HL-60 (cell line): Measurements from ENCODE around the gene DMBT1.

Experiments
- DNase-seq, 2 experiments: peaks; one replicate each; pipeline ENCODE4 v3.0.0-alpha.2; 2010 to 2020; ENCODE audit warnings: low read depth in 1 of 2, low spot score in 1 of 2
- H3K27ac ChIP-seq: fragments of 250-450 bp; sonication (Bioruptor Pico); replicated peaks from 2 replicates; pipeline ENCODE4 v1.5.1; 2020; ENCODE audit warnings: mild to moderate bottlenecking, moderate library complexity
- H3K27me3 ChIP-seq: fragments of 250-450 bp; sonication (Bioruptor Pico); 2 replicates; pipeline ENCODE4 v1.5.1; 2021; ENCODE audit warnings: mild to moderate bottlenecking, moderate library complexity; ENCODE audit not compliant: insufficient read depth, poor library complexity, severe bottlenecking
- H3K4me3 ChIP-seq: replicated peaks from 2 replicates; pipeline ENCODE4 v1.5.1; 2011; ENCODE audit warnings: mild to moderate bottlenecking, control low read depth, low read length; ENCODE audit not compliant: insufficient read depth
- CTCF ChIP-seq: IDR thresholded peaks from one replicate; pipeline ENCODE4 v1.5.1; 2011; ENCODE audit warnings: low read length, control low read depth, inconsistent platforms; ENCODE audit not compliant: insufficient read depth
- GABPA ChIP-seq: IDR thresholded peaks from 2 replicates; pipeline ENCODE4 v1.6.1; 2012; ENCODE audit warnings: low read depth
- POLR2AphosphoS5 ChIP-seq: IDR thresholded peaks from 2 replicates; pipeline ENCODE4 v1.6.1; 2012; ENCODE audit warnings: low read depth
- SPI1 ChIP-seq: IDR thresholded peaks from 2 replicates; pipeline ENCODE4 v1.6.1; 2012; ENCODE audit warnings: low read depth, mild to moderate bottlenecking, borderline replicate concordance
- TF ChIP-seq, protein P1 (sequence below): IDR thresholded peaks from 2 replicates; pipeline ENCODE4 v1.6.1; 2012; ENCODE audit warnings: low read depth; ENCODE audit not compliant: insufficient replicate concordance

The DMBT1 gene

GRCh38 chr10:122570920-122571319, 10.4 kb downstream of the DMBT1 start:
- H3K27me3 ChIP-seq: no peaks in the 10 kb centered on the region
- TF ChIP-seq, protein P1, sequence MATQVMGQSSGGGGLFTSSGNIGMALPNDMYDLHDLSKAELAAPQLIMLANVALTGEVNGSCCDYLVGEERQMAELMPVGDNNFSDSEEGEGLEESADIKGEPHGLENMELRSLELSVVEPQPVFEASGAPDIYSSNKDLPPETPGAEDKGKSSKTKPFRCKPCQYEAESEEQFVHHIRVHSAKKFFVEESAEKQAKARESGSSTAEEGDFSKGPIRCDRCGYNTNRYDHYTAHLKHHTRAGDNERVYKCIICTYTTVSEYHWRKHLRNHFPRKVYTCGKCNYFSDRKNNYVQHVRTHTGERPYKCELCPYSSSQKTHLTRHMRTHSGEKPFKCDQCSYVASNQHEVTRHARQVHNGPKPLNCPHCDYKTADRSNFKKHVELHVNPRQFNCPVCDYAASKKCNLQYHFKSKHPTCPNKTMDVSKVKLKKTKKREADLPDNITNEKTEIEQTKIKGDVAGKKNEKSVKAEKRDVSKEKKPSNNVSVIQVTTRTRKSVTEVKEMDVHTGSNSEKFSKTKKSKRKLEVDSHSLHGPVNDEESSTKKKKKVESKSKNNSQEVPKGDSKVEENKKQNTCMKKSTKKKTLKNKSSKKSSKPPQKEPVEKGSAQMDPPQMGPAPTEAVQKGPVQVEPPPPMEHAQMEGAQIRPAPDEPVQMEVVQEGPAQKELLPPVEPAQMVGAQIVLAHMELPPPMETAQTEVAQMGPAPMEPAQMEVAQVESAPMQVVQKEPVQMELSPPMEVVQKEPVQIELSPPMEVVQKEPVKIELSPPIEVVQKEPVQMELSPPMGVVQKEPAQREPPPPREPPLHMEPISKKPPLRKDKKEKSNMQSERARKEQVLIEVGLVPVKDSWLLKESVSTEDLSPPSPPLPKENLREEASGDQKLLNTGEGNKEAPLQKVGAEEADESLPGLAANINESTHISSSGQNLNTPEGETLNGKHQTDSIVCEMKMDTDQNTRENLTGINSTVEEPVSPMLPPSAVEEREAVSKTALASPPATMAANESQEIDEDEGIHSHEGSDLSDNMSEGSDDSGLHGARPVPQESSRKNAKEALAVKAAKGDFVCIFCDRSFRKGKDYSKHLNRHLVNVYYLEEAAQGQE: no peak
- no peak for TF ChIP-seq POLR2AphosphoS5
- no peak for TF ChIP-seq SPI1
- TF ChIP-seq CTCF: no peak
- TF ChIP-seq GABPA: no peak
- H3K4me3 ChIP-seq: no peak overlapping the region
- no peak for DNase-seq
- H3K27ac ChIP-seq: no peak overlapping the region

DNA sequence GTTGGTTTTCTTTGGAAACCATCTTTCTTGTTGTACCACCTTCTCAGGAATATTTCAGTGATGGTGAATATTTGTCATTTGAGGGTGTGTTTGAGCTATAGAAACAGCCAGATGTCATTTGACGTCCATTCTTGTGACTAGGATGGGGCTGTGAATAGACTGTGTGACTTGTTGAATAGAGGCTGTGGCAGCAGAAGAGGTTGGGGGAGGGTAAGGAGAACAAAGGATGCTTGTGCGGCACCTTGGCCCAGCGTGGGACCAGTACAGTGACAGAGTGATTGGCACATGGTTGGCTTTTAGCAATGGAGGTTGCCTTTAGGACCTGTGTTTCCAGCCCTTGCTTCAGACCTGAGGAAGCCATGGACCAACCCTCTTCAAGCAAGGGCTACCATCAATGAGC, 11.3 kb downstream of the DMBT1 start:
- TF ChIP-seq GABPA (no peak), CTCF (no peak), POLR2AphosphoS5 (no peak), SPI1 (no peak)
- TF ChIP-seq, protein P1: no peak
- Histone ChIP-seq H3K27me3 (no peaks in the 10 kb centered on the region), H3K27ac (no peak overlapping the region), H3K4me3 (no peak overlapping the region)
- no peak for DNase-seq

GRCh38 chr10:122575776-122576175, 15.2 kb downstream of the DMBT1 start:
- no peak for DNase-seq
- Histone ChIP-seq H3K27me3 (no peaks in the 10 kb centered on the region), H3K4me3 (no peak overlapping the region), H3K27ac (no peak overlapping the region)
- TF ChIP-seq CTCF (no peak), GABPA (no peak), SPI1 (no peak), POLR2AphosphoS5 (no peak)
- TF ChIP-seq, protein P1: no peak
